A549 treated with AZD2906 at 1 μM for 4 hours (cell line): ENCODE data around the gene ACY1. TPM values are rescaled to one million over a fixed set of nuclear protein-coding genes. Genes with fewer than 3 reads are reported as not detected.

ENCODE experiments used
- total RNA-seq: library from RNA; stranded (reverse); fragments of 200-300 nt; extraction: Qiagen RNA extraction; gene quantifications from 5 replicates; pipeline ENCODE4 v1.2.3, GENCODE V29; 2022

The ACY1 gene
- 22.3 to 27.8 TPM (median 25.4 TPM) in 5 replicates for total RNA-seq

GRCh38 chr3:51982838-51983577 is at the start of gene ACY1:
Gene ACY1, plus strand, starts transcription at chr3:51983535. Its CDS starts 530 bp downstream, at chr3:51984065.

GRCh38 chr3:51941798-51942602 is 41.3 kb upstream of the ACY1 start, which contains the start of the genes PARP3 and RRP9:
Gene PARP3, plus strand, starts transcription at chr3:51942363. Its CDS starts 993 bp downstream, at chr3:51943356.
Gene RRP9, minus strand, starts transcription at chr3:51941904. Its CDS starts 37 bp downstream, at chr3:51941867.

GRCh38 chr3:51955175-51955892 is 28.0 kb upstream of the ACY1 start, which contains the start of gene GPR62:
Gene GPR62, plus strand, starts transcription at chr3:51955381. Its CDS starts 272 bp downstream, at chr3:51955653.

GRCh38 chr3:51967384-51968169 is 15.8 kb upstream of the ACY1 start, which contains the start of gene PCBP4:
Gene PCBP4, minus strand, starts transcription at chr3:51967454. Its CDS starts 6,214 bp downstream, at chr3:51961240.

GRCh38 chr3:51974963-51975851 is 8.1 kb upstream of the ACY1 start, which contains the start of gene ABHD14A:
Gene ABHD14A, plus strand, starts transcription at chr3:51975064. Its CDS starts 72 bp downstream, at chr3:51975136.

GRCh38 chr3:51995346-51996163 is 12.2 kb downstream of the ACY1 start, which contains the start of gene RPL29:
Gene RPL29, minus strand, starts transcription at chr3:51995895. Its CDS starts 434 bp downstream, at chr3:51995461.

Other genes with a start within 250 kb of the ACY1 start
- not detected in 5 replicates for gene IQCF6, start 204.3 kb upstream of the ACY1 start, total RNA-seq
- gene IQCF2, start 121.9 kb upstream of the ACY1 start, total RNA-seq = not detected in 5 replicates
- not detected in 5 replicates for gene IQCF5, start 107.9 kb upstream of the ACY1 start, total RNA-seq
- gene IQCF1, start 80.2 kb upstream of the ACY1 start, total RNA-seq = not detected in 5 replicates
- gene RRP9, start 41.6 kb upstream of the ACY1 start, total RNA-seq = 33.5 to 47.3 TPM (median 42.8 TPM) in 5 replicates
- gene PARP3, start 41.2 kb upstream of the ACY1 start, total RNA-seq = 8.0 to 10.4 TPM (median 9.4 TPM) in 5 replicates
- gene GPR62, start 28.2 kb upstream of the ACY1 start, total RNA-seq = not detected in 5 replicates
- gene PCBP4, start 16.1 kb upstream of the ACY1 start, total RNA-seq = 12.1 to 15.2 TPM (median 14.0 TPM) in 5 replicates
- 27.4 to 34.9 TPM (median 34.2 TPM) in 5 replicates for gene ABHD14B, start 9.5 kb upstream of the ACY1 start, total RNA-seq
- 11.4 to 15.9 TPM (median 15.6 TPM) in 5 replicates for gene ABHD14A, start 8.5 kb upstream of the ACY1 start, total RNA-seq
- gene RPL29, start 12.4 kb downstream of the ACY1 start, total RNA-seq = 1,307 to 1,420 TPM (median 1,337 TPM) in 5 replicates
- 19.0 to 20.8 TPM (median 20.0 TPM) in 5 replicates for gene DUSP7, start 73.0 kb downstream of the ACY1 start, total RNA-seq
- gene POC1A, start 170.9 kb downstream of the ACY1 start, total RNA-seq = 16.6 to 19.5 TPM (median 18.9 TPM) in 5 replicates
- 43.1 to 47.9 TPM (median 46.6 TPM) in 5 replicates for gene ALAS1, start 214.6 kb downstream of the ACY1 start, total RNA-seq
- 0.03 to 0.05 TPM (median 0.04 TPM) in 3 of 5 replicates, not detected in the others for gene TLR9, start 242.1 kb downstream of the ACY1 start, total RNA-seq